Stomach (tissue), 9 donors: ENCODE results near the gene MKLN1. TPM values are rescaled to one million over a fixed set of nuclear protein-coding genes. Genes with fewer than 3 reads are reported as not detected.

ENCODE experiments used
- DNase-seq, 2 donors: peaks; one replicate each; pipeline versions ENCODE4 v3.0.0 to v3.0.0-alpha.2; 2013 to 2019
- H3K27ac ChIP-seq, 5 donors: fragments of 200-600 bp in 4 of 5; sonication (generic) in 4 of 5; one replicate each; pipeline ENCODE4 v1.5.1; 2013 to 2019; ENCODE audit warnings: mild to moderate bottlenecking in 1 of 5, moderate library complexity in 1 of 5
- H3K27me3 ChIP-seq, 3 donors: fragments of 200-600 bp; sonication (generic); one replicate each; pipeline ENCODE4 v1.5.1; 2017 to 2019; ENCODE audit warnings: mixed run types in 1 of 3
- H3K36me3 ChIP-seq, 4 donors: fragments of 200-600 bp; sonication (generic); 1 replicate in 3 of 4; 2 replicates in 1 of 4; pipeline ENCODE4 v1.5.1; 2016 to 2019
- H3K4me1 ChIP-seq, 4 donors: fragments of 200-600 bp; sonication (generic); one replicate each; pipeline ENCODE4 v1.5.1; 2016 to 2019
- H3K4me3 ChIP-seq, 4 donors: fragments of 200-600 bp; sonication (generic) in 3 of 4; one replicate each; pipeline ENCODE4 v1.5.1; 2016 to 2019; ENCODE audit warnings: mild to moderate bottlenecking in 1 of 4
- H3K9me3 ChIP-seq, 4 donors: fragments of 200-600 bp; sonication (generic); one replicate each; pipeline ENCODE4 v1.5.1; 2016 to 2019
- CTCF ChIP-seq, 7 experiments: fragments of 450-650 bp in 4 of 7; fragments of 200-600 bp in 3 of 7; sonication (generic) in 3 of 7; IDR thresholded peaks; one replicate each; pipeline ENCODE4 v1.5.1; 2016 to 2019; ENCODE audit warnings: antibody characterized with exemption in 7 of 7, control low read depth in 2 of 7, mild to moderate bottlenecking in 1 of 7
- EP300 ChIP-seq: sonication (generic); formaldehyde crosslinking; IDR thresholded peaks from one replicate; pipeline ENCODE4 v1.6.1; 2017; ENCODE audit warnings: antibody characterized with exemption
- POLR2A ChIP-seq, 4 donors: fragments of 450-650 bp; IDR thresholded peaks; one replicate each; pipeline ENCODE4 v1.6.1; 2016; ENCODE audit warnings: antibody characterized with exemption in 4 of 4, control low read depth in 2 of 4, mild to moderate bottlenecking in 1 of 4, moderate library complexity in 1 of 4
- POLR2AphosphoS5 ChIP-seq, 3 donors: sonication (generic); formaldehyde crosslinking; IDR thresholded peaks; one replicate each; pipeline ENCODE4 v1.6.1; 2016; ENCODE audit warnings: antibody characterized with exemption in 3 of 3
- WGBS, 5 donors: extraction: QIAGEN DNeasy Blood & Tissue Kit in 3 of 5; methylation state at CpG; one replicate each; pipeline versions ENCODE4 v1.1.5 to v1.1.7; 2013 to 2018; 5-methylcytosine and 5-hydroxymethylcytosine counted together
- intact Hi-C: fragments of 100-400 bp; cut with DNase I; formaldehyde crosslinking; loops from one replicate; pipeline ENCODE4 v1.15.1; 2023; ENCODE audit warnings: low total_unique reads
- polyA plus RNA-seq, 3 donors: library from polyadenylated mRNA; stranded (reverse); fragments of 200-250 nt; gene quantifications; one replicate each; pipeline ENCODE4 v1.2.3, GENCODE V29; 2013
- total RNA-seq, 5 donors: library from RNA; depleted of rRNA; stranded (reverse); fragments of >200 nt; gene quantifications; one replicate each; pipeline versions ENCODE4 v1.1.0 to v1.2.3, GENCODE V29; 2014 to 2016
- donor health status: healthy with polysubstance abuse.
- donor health status: Bipolar disorder and iron deficiency.
- donor health status: healthy.

Gene MKLN1
- total and polyA plus RNA-seq, 8 donors = 9.4 to 147 (median 30.8) TPM

GRCh38 chr7:131320603-131321002 is 7.1 kb upstream of the MKLN1 start:
- H3K36me3 ChIP-seq = peaks cover 0 to 11% (median 2%) of the 10 kb centered on the region in 4 donors
- H3K27ac ChIP-seq = no peak overlapping the region
- DNase-seq = no peak
- H3K27me3 ChIP-seq = no peaks in the 10 kb centered on the region
- H3K4me1 ChIP-seq = peaks cover 0 to 5% (median 0%) of the 10 kb centered on the region in 4 donors
- intact Hi-C loops = no loop called here
- no peak overlapping the region for H3K4me3 ChIP-seq
- TF ChIP-seq POLR2AphosphoS5 (IDR thresholded peaks at IDR 0.05) = no peak
- TF ChIP-seq POLR2A (IDR thresholded peaks at IDR 0.05) = no peak
- no peak for TF ChIP-seq CTCF (IDR thresholded peaks at IDR 0.05)
- TF ChIP-seq EP300 = no peak
- H3K9me3 ChIP-seq = no peaks in the 10 kb centered on the region

- H3K36me3 ChIP-seq = peaks cover 0 to 11% (median 2%) of the 10 kb centered on the region in 4 donors
- H3K27ac ChIP-seq = no peak overlapping the region
- no peaks in the 10 kb centered on the region for H3K9me3 ChIP-seq
- peaks cover 3 to 16% (median 7%) of the 10 kb centered on the region in 4 donors for H3K4me1 ChIP-seq
- TF ChIP-seq POLR2A (IDR thresholded peaks at IDR 0.05) (no peak), EP300 (no peak), CTCF (IDR thresholded peaks at IDR 0.05) (no peak), POLR2AphosphoS5 (IDR thresholded peaks at IDR 0.05) (no peak)
- no peak overlapping the region for H3K4me3 ChIP-seq
- H3K27me3 ChIP-seq = no peaks in the 10 kb centered on the region
- intact Hi-C loops = no loop called here
- no peak for DNase-seq
Measured at GRCh38 chr7:131321656-131322055, 6.0 kb upstream of the MKLN1 start.

GRCh38 chr7:131322061-131322460 is 5.6 kb upstream of the MKLN1 start:
- intact Hi-C loops = no loop called here
- 93 to 100% (median 94%) methylated on average over 1 of the region's 1 CpG for WGBS, 5 donors
- H3K4me1 ChIP-seq = peaks cover 6 to 20% (median 11%) of the 10 kb centered on the region in 4 donors
- H3K4me3 ChIP-seq = no peak overlapping the region
- H3K36me3 ChIP-seq = peaks cover 0 to 11% (median 2%) of the 10 kb centered on the region in 4 donors
- no peak overlapping the region for H3K27ac ChIP-seq
- no peaks in the 10 kb centered on the region for H3K9me3 ChIP-seq
- TF ChIP-seq CTCF (IDR thresholded peaks at IDR 0.05) (no peak), EP300 (no peak), POLR2A (IDR thresholded peaks at IDR 0.05) (no peak), POLR2AphosphoS5 (IDR thresholded peaks at IDR 0.05) (no peak)
- DNase-seq = no peak
- no peaks in the 10 kb centered on the region for H3K27me3 ChIP-seq

DNA sequence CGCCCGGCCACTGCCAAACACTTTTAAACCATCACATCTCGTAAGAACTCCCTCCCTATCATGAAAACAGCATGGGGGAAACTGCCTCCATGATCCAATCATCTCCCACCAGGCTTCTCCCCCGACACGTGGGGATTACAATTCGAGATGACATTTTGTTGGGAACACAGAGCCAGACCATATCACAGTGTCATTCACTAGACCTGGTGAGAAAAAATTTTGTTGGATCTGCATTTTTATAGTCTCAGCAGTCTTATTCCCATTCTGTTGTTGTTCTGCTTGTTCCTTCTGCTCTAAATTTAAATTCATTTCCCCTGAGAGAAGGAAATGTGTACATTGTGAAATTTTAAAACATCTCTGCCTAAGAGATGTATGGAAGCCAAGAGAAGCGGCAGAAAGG is 4.8 kb upstream of the MKLN1 start:
- H3K9me3 ChIP-seq = no peaks in the 10 kb centered on the region
- no peak overlapping the region for H3K4me3 ChIP-seq
- no peak overlapping the region for H3K27ac ChIP-seq
- intact Hi-C loops = no loop called here
- peaks cover 6 to 21% (median 12%) of the 10 kb centered on the region in 4 donors for H3K4me1 ChIP-seq
- TF ChIP-seq EP300 (no peak), POLR2A (IDR thresholded peaks at IDR 0.05) (no peak), POLR2AphosphoS5 (IDR thresholded peaks at IDR 0.05) (no peak)
- 88 to 96% (median 92%) methylated on average over 7 of the region's 7 CpGs for WGBS, 5 donors
- DNase-seq = no peak
- no peaks in the 10 kb centered on the region for H3K27me3 ChIP-seq
- H3K36me3 ChIP-seq = peaks cover 0 to 11% (median 0%) of the 10 kb centered on the region in 4 donors

DNA sequence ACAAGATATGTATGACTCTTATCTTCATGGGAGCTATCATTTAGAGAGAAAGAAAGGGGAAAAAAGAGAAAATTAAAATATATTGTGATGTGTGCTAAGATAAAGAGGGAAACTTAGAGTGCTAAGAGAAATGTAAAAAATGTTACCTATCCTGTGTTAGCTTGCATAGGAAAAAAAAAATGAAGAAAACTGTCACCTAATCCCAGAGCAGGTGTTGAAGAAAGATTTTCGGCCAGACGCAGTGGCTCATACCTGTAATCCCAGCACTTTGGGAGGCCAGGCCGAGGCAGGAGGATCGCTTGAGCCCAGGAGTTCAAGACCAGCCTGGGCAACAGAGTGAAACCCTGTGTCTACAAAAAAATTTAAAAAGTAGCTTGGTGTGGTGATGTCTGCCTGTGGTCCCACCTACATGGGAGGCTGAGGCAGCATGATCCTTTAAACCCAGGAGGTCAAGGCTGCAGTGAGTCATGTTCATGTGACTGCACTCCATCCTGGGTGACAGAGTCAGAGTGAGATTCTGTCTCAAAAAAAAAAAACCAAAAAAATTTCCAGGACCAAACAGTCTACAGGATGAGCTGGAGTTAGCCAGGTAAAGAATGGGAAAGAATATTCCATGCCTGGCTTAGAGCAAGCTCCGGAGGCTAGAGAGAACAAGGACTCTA is 2.4 kb upstream of the MKLN1 start:
- no peaks in the 10 kb centered on the region for H3K27me3 ChIP-seq

More for the DNA sequence above, 2.4 kb upstream of the MKLN1 start:
- Histone ChIP-seq H3K9me3 (no peaks in the 10 kb centered on the region), H3K4me3 (no peak overlapping the region), H3K36me3 (peaks cover 0 to 11% (median 0%) of the 10 kb centered on the region in 4 donors), H3K4me1 (peaks cover 21 to 38% (median 26%) of the 10 kb centered on the region in 4 donors), H3K27ac (no peak overlapping the region)
- DNase-seq = no peak
- 96 to 99% (median 97%) methylated on average over 5 of the region's 5 CpGs for WGBS, 5 donors
- TF ChIP-seq CTCF (IDR thresholded peaks at IDR 0.05) = no peak
- no peak for TF ChIP-seq EP300
- no peak for TF ChIP-seq POLR2A (IDR thresholded peaks at IDR 0.05)
- no peak for TF ChIP-seq POLR2AphosphoS5 (IDR thresholded peaks at IDR 0.05)
- intact Hi-C loops = no loop called here
